GM19463 (cell line): ENCODE data around the gene CENPC.
"Not testable (repeated sequence)": the region's sequence is repeated elsewhere in the genome, so short reads cannot be mapped to it uniquely, and the experiment has no call there.

Source experiments
- ATAC-seq: cut with Tn5 transposase; IDR thresholded peaks from one replicate; pipeline ENCODE4 v1.9.1; 2021; ENCODE audit warnings: mild to moderate bottlenecking, moderate library complexity; ENCODE audit not compliant: unreplicated experiment

The CENPC gene

DNA sequence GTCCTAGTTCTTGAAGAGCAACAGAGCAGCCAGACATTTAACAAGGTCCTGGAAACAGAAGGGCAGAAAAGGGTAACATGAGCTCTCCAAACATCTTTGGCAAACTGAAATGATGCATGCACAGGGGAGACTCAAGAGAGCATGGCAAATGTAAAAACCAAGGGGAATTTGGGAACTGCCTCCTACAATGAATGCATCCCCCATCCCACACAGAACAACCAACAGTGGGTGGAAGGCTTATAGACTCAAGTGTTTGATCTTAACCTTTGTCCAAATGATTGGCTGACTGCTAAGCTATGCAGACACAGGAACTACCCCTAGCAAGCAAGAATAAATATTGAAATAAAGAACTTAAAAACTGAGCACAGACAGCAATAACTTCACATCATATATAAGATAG is 74.4 kb downstream of the CENPC start:
- ATAC-seq = no peak

DNA sequence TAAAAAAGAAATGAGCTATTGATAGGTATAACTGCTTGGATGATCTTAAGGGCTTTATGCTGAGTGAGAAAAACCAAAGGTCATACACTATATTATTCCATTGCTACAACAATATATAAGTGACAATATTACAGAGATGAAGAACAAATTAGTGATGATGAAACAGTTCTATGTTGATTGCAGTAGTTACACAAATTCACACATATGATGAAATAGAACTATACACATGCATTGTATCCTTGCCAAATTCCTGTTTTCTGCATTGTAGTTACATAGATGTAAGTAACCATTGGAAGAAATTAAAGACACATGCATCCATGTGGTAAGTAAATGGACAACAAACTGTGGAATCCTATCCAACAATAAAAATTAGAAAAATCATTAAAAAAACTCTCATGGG is 76.5 kb downstream of the CENPC start:
- ATAC-seq = no peak

- ATAC-seq = no peak
Observed at GRCh38 chr4:67466751-67467150, 78.6 kb downstream of the CENPC start.

- ATAC-seq = no peak
Observed at GRCh38 chr4:67465763-67466052, 79.6 kb downstream of the CENPC start.

- no peak for ATAC-seq
Observed at GRCh38 chr4:67465032-67465762, 80.1 kb downstream of the CENPC start.

- no peak for ATAC-seq
Observed at GRCh38 chr4:67460574-67460973, 84.7 kb downstream of the CENPC start.

GRCh38 chr4:67459164-67459563 is 86.1 kb downstream of the CENPC start:
- no peak for ATAC-seq

DNA sequence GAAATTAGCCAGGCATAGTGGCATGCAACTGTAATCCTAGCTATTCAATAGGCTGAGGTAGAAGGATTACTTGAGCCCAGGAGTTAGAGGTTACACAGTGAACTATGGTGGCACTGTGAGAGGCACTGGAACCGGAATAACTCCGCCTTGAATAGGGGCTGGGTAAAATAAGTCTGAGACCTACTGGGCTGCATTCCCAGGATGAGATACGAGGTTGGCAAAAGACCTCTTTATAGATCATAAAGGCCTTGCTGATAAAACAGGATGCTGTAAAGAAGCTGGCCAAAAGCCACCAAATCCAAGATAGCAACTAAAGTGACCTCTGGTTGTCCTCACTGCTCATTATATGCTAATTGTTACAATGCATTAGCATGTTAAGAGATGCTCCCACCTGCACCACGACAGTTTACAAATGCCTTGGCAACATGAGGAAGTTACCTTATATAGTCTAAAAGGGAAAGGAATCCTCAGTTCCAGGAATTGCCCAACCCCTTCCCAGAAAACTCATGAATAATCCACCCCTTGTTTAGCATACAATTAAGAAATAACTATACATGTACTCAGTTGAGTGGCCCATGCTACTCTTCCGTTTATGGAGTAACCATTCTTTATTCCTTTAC is 88.6 kb downstream of the CENPC start:
- no peak for ATAC-seq

- not testable (repeated sequence) for ATAC-seq
Observed at GRCh38 chr4:67452846-67453205, 92.5 kb downstream of the CENPC start.

GRCh38 chr4:67452100-67452845 is 93.0 kb downstream of the CENPC start:
- no peak for ATAC-seq

DNA sequence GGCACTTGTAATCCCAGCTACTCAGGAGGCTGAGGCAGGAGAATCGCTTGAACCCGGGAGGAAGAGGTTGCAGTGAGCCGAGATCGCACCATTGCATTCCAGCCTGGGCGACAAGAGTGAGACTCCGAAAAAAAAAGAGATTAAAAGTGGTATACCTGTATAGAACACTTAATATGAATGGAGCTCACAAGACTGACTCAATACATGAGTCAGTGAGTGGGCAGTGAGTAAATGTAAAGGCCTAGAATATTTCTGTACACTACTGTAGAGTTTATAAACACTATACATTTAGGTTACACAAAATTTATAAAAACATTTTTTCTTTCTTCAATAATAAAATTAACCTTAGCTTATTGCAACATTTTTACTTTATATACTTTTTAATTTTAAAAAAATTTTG is 93.8 kb downstream of the CENPC start:
- no peak for ATAC-seq

DNA sequence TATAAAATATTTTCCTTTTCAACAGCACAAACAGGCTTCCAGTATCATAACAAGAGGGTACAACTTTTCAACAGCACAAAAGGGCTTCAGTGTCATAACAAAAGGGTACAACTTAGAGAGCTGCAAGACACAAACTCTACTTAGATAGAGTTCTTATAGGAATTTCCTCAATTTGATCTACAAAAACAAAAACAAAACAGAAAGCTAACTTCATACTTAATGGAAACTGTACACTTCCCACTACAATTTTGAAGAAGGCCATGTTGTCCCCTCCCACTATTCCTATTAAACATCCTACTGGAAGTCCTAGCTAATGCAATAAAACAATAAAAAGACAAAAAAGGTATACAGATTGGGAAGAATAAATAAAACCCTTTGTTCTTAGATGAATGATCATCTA is 96.7 kb downstream of the CENPC start:
- ATAC-seq = no peak

DNA sequence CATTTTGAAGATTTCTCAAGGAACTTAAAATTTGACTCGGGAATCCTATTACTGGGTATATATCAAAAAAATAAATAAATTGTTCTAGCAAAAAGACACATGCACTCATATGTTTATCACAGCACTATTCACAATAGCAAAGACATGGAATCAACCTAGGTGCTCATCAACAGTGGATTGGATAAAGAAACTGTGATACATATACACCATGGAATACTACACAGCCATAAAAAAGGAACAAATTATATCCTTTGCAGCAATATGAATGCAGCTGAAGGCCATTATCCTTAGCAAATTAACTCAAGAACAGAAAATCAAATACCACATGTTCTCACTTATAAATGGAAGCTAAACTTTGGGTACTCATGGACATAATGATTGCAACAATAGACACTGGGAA is 97.4 kb downstream of the CENPC start:
- no peak for ATAC-seq

GRCh38 chr4:67446811-67447210 is 98.5 kb downstream of the CENPC start:
- no peak for ATAC-seq

DNA sequence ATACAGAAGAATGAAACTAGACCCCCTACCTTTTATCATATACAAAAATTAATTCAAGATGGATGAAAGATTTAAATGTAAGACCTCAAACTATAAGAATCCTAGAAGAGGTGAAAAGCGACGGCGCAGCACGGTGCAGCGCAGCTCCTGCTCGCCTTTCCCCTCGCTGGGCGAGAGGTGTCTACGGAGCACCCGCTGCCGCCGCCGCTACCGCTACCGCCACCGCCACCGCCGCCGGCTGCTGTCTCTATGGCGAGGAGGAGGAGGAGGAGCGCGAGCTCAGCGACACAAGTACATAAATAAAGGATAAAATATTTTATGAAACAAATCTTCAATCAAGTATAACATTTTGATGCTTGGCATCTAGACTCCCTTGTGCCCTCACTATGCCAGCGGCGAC is 99.4 kb downstream of the CENPC start:
- not testable (repeated sequence) for ATAC-seq

GRCh38 chr4:67438975-67439374 is 106.3 kb downstream of the CENPC start:
- no peak for ATAC-seq

DNA sequence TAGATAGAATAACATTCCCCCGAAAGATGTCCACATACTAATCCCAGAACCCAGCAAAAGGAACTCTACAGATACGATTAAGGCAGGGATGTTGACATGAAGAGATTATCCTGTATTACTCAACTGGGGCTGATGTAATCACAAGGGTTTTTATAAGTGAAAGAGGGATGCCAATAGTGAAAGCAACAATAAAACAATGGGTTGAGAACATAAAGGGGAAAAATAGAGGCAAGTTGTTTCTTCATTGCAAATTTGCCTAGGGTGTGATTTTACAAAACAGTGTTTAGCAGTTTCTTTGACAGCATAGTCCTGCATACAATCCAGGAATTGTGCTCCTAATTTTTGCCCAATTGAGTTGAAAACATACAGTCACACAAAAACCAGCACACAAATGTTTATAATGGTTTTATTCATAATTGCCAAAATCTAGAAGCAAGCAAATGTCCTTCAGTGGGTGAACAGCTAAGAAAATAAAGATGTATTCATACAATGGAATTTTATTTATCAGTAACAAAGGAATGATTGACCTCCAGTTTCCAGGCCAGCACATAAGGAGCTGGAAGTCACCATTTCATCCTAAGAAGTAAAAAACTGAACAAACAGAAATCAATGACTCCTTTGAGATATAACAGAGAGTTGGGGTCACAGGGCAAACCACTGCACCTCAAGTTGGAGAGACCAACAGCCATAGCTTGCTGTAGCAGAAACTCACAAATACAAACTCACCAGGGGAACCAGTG is 107.2 kb downstream of the CENPC start:
- ATAC-seq = no peak

DNA sequence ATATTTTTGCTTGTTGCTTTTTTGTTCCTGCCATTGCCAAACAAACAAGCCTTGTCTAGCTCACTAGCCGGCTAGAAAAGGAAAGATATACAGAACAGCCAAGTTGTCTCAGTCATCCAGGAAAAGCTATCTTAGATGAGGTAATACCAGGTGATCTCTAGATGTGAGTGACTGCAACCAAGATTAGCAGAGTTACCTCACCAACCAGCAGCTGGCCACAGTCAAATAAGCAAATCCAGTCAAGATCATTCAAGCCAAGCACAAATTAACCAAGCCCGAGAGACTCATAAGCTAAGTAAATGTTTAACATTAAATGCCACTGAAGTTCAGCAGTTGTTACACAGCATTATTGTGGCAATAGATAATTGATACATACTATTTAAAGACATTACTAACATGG is 108.6 kb downstream of the CENPC start:
- peak; percentile 97 for ATAC-seq

DNA sequence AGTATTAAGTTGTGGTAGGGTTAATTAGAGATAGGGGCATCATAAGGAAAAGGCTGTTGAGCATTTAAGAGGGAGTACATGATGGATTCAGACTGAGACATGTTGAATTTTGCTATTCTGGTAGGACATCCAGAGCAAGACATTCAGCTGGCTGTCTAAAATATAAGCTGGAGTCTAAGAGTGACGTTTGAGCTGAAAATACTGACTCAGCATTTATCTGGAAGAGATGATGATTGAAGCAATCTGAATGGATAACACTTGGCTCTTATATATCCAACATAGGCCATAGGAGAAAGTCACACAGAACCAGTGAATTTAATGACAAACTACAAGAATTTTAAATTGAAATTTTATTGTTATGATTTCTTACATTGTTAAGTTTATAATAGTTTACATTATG is 114.3 kb downstream of the CENPC start:
- no peak for ATAC-seq

- ATAC-seq = no peak
Observed at GRCh38 chr4:67428819-67429218, 116.5 kb downstream of the CENPC start.
